Activated B cell treated with CpG ODN at 0.5 μM for 24 hours (primary cell): ENCODE data around the gene SPANXN4. TPM values are rescaled to one million over a fixed set of nuclear protein-coding genes. Genes with fewer than 3 reads are reported as not detected.

Source experiments
- ATAC-seq: fragments of 200-7000 bp; cut with Tn5 transposase; one replicate; pipeline ENCODE4 v1.10.0; 2021; ENCODE audit warnings: low read depth, mild to moderate bottlenecking, moderate library complexity
- CTCF ChIA-PET: fragments of 350-600 bp; sonication (Branson Sonifier 250); formaldehyde crosslinking; loops from one replicate; lab custom pipeline; 2021; ENCODE audit warnings: antibody characterized with exemption; lab: Charles Lee
- POLR2A ChIA-PET: fragments of 350-600 bp; sonication (Branson Sonifier 250); formaldehyde crosslinking; loops from one replicate; lab custom pipeline; 2021; ENCODE audit warnings: antibody characterized with exemption; lab: Charles Lee
- DNase-seq: peaks from one replicate; pipeline ENCODE4 v3.0.0; 2022
- H3K27ac Mint-ChIP-seq: one replicate; pipeline ENCODE4 v1.8.0; 2020; ENCODE audit warnings: mixed read lengths
- H3K27me3 Mint-ChIP-seq: one replicate; pipeline ENCODE4 v1.8.0; 2021; ENCODE audit warnings: mixed read lengths
- H3K36me3 Mint-ChIP-seq: one replicate; pipeline ENCODE4 v1.8.0; 2021; ENCODE audit warnings: low read depth, mixed read lengths
- H3K4me1 Mint-ChIP-seq: one replicate; pipeline ENCODE4 v1.8.0; 2021; ENCODE audit warnings: mixed read lengths
- H3K4me3 Mint-ChIP-seq: one replicate; pipeline ENCODE4 v1.8.0; 2020; ENCODE audit warnings: mild to moderate bottlenecking, mixed read lengths
- H3K9me3 Mint-ChIP-seq: one replicate; pipeline ENCODE4 v1.8.0; 2020; ENCODE audit warnings: mixed read lengths
- intact Hi-C: fragments of 100-400 bp; cut with micrococcal nuclease; formaldehyde crosslinking; loops from one replicate; pipeline ENCODE4 v1.15.1; 2024
- total RNA-seq: library from RNA; stranded (reverse); gene quantifications from 2 replicates; pipeline ENCODE4 v1.2.3, GENCODE V29; 2022
- TF ChIP-seq, protein P1 (sequence below): fragments of 200-600 bp; IDR thresholded peaks from one replicate; pipeline ENCODE4 v1.8.0; 2022; ENCODE audit warnings: antibody characterized with exemption, mild to moderate bottlenecking

Gene SPANXN4
- total RNA-seq, 1 donor from 2014 or later: not detected

DNA sequence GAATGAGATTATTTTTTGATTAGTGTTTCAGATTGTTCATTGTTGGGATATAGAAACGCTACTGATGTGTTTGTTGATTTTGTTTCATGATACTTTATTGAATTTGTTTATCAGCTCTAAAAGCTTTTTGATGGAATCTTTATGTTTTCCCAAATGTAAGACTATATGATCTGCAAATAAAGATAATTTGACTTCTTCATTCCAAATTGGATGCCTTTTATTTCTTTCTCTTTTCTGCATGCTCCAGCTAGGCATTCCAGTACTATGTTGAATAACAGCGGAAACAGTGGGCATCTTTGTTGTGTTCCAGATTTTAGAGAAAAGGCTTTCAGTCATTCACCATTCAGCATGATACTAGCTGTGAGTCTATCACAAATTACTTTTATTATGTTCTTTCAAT lies 21.8 kb downstream of the SPANXN4 start:
- ATAC-seq (no peak), DNase-seq (no peak)
- TF ChIP-seq, protein P1, sequence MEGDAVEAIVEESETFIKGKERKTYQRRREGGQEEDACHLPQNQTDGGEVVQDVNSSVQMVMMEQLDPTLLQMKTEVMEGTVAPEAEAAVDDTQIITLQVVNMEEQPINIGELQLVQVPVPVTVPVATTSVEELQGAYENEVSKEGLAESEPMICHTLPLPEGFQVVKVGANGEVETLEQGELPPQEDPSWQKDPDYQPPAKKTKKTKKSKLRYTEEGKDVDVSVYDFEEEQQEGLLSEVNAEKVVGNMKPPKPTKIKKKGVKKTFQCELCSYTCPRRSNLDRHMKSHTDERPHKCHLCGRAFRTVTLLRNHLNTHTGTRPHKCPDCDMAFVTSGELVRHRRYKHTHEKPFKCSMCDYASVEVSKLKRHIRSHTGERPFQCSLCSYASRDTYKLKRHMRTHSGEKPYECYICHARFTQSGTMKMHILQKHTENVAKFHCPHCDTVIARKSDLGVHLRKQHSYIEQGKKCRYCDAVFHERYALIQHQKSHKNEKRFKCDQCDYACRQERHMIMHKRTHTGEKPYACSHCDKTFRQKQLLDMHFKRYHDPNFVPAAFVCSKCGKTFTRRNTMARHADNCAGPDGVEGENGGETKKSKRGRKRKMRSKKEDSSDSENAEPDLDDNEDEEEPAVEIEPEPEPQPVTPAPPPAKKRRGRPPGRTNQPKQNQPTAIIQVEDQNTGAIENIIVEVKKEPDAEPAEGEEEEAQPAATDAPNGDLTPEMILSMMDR: no peak
- intact Hi-C loops: no loop called here
- Mint-ChIP-seq H3K4me3 (no peak overlapping the region), H3K4me1 (no peaks in the 10 kb centered on the region), H3K27ac (no peak overlapping the region), H3K27me3 (no peaks in the 10 kb centered on the region), H3K9me3 (peaks cover 2% of the 10 kb centered on the region), H3K36me3 (no peaks in the 10 kb centered on the region)
- POLR2A ChIA-PET: no interaction called here
- CTCF ChIA-PET: no interaction called here

DNA sequence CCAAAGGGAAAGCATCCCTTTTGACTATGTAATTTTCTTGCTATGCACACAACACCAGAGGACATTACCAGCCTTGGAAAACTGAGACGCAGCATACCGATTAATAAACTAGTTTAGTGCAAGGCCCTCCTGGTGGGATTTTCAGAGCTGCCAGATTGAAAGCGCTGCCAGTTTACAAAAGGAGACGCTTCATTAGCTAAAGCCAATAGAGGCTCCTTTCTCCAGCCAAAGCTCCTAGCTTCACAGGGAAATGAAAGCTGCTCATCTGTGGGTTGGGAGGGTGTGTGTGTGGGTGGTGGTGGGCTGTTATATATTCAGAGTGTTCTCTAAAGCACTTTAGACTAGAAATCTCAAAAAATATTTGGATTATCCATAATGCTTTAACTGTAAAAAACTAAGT lies 32.4 kb downstream of the SPANXN4 start:
- intact Hi-C loops: no loop called here
- no peak overlapping the region for H3K4me3 Mint-ChIP-seq
- no peak for DNase-seq
- no peak for ATAC-seq
- H3K27ac Mint-ChIP-seq: no peak overlapping the region
- TF ChIP-seq, protein P1: no peak
- no peaks in the 10 kb centered on the region for H3K36me3 Mint-ChIP-seq
- H3K9me3 Mint-ChIP-seq: no peaks in the 10 kb centered on the region
- ChIA-PET CTCF (no interaction called here), POLR2A (no interaction called here)
- H3K4me1 Mint-ChIP-seq: no peaks in the 10 kb centered on the region
- no peaks in the 10 kb centered on the region for H3K27me3 Mint-ChIP-seq

DNA sequence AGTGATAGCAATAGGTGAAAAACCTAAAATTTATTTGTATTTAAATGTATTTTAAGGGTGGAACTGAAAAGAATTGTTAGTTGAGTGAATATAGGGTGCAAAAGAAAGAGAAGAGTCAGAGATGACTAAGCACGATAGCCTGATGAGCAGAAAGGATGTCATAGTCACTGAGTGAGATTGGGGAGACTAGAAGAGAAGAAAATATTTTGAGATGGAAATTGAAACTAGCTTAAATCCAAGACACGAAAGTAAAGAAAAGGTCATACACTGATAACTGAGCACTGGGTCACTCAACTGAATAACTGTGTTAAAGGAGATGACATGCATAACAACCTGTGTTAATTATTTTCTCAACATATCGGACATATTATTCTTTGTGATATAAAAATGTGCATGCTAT lies 55.5 kb downstream of the SPANXN4 start:
- CTCF ChIA-PET: no interaction called here
- intact Hi-C loops: no loop called here
- no peak for ATAC-seq

DNA sequence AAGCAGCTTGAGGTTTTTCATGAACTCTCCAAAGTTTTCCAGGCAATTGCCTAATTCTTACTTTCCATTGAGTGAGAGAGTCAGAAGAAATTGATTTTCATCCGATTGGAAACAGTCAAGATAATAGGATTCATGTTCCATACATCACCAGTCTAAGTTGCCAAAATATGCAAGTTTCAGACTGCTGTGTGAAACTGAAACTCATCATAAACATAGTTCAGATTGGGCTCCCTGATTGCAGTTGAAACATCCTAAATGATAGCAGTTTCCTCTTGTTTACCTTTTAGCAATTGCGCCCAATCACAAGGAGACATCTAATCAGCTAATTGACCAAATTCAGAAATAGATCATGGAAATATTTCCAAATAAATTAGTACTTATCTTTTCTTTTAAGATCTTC lies 56.8 kb downstream of the SPANXN4 start:
- intact Hi-C loops: no loop called here
- DNase-seq: no peak
- Mint-ChIP-seq H3K36me3 (no peaks in the 10 kb centered on the region), H3K27ac (no peak overlapping the region), H3K9me3 (peaks cover 7% of the 10 kb centered on the region), H3K27me3 (no peaks in the 10 kb centered on the region), H3K4me1 (no peaks in the 10 kb centered on the region), H3K4me3 (no peak overlapping the region)
- POLR2A ChIA-PET: no interaction called here
- ATAC-seq: no peak
- TF ChIP-seq, protein P1: no peak
- CTCF ChIA-PET: no interaction called here

More for the DNA sequence above, 55.5 kb downstream of the SPANXN4 start:
- Mint-ChIP-seq H3K36me3 (no peaks in the 10 kb centered on the region), H3K4me1 (no peaks in the 10 kb centered on the region), H3K4me3 (no peak overlapping the region), H3K27me3 (no peaks in the 10 kb centered on the region), H3K27ac (no peak overlapping the region), H3K9me3 (peaks cover 7% of the 10 kb centered on the region)
- DNase-seq: no peak
- TF ChIP-seq, protein P1: no peak
- POLR2A ChIA-PET: no interaction called here
